ENCODE results near the gene RPL38. TPM values are rescaled to one million over a fixed set of nuclear protein-coding genes. Genes with fewer than 3 reads are reported as not detected.

RPL38 gene
- total and polyA plus RNA-seq, 2 of the 4 experiments (the other 2 are of a cell fraction), result 111 to 527 TPM

DNA sequence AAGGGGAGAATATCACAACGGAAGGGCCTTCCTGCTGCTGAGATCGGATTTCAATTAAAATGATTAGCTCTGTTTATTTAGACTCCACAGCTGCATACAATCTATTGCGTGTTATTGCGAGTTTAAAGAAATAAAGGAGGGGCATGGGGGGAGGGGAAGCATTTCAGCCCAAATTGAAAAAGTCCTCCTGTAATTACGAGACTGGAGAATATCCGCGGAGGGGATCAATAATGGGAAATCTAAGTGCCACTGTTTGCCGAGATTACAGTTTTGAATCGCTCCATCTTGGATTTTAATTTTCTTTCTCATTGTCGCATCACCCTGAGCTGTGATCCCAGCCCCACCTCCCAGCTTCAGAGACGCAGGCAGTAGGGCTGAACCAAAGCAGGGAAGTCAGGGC, 15.7 kb upstream of the RPL38 start:
- POLR2A ChIA-PET (ENCODE audit: unreplicated experiment), result interaction anchor here (0.6 kb wide), 1 partner anchor 24 kb away, joined by 3 read pairs; no protein-coding TSS in a partner anchor
- H2AK5ac ChIP-seq (ENCODE audit: low read depth, low read length), result no peak overlapping the region
- H3K23ac ChIP-seq (ENCODE audit: low read depth, low read length), result no peak overlapping the region
- TF ChIP-seq, protein P1, sequence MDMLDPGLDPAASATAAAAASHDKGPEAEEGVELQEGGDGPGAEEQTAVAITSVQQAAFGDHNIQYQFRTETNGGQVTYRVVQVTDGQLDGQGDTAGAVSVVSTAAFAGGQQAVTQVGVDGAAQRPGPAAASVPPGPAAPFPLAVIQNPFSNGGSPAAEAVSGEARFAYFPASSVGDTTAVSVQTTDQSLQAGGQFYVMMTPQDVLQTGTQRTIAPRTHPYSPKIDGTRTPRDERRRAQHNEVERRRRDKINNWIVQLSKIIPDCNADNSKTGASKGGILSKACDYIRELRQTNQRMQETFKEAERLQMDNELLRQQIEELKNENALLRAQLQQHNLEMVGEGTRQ (IDR thresholded peaks at IDR 0.05; ENCODE audit: low read depth, low read length), result no peak
- TF ChIP-seq CTCF (conservative IDR thresholded peaks at IDR 0.05; ENCODE audit: low read depth, low read length) (no peak), RAD21 (IDR thresholded peaks at IDR 0.05; ENCODE audit: low read length) (no peak), POLR2A (IDR thresholded peaks at IDR 0.05; ENCODE audit: low read depth, low read length) (no peak), CHD1 (IDR thresholded peaks at IDR 0.05; ENCODE audit: low read depth, low read length) (no peak), MXI1 (IDR thresholded peaks at IDR 0.05; ENCODE audit: borderline replicate concordance, low read depth, low read length) (no peak), ELK1 (IDR thresholded peaks at IDR 0.05; ENCODE audit: borderline replicate concordance, low read depth, low read length) (no peak), NFE2L2 (IDR thresholded peaks at IDR 0.05; ENCODE audit: low read depth, low read length) (no peak), MAZ (IDR thresholded peaks at IDR 0.05; ENCODE audit: borderline replicate concordance, low read depth, low read length) (no peak), CEBPB (IDR thresholded peaks at IDR 0.05; ENCODE audit: low read depth, low read length) (no peak), RFX5 (IDR thresholded peaks at IDR 0.05; ENCODE audit: low read depth, low read length) (no peak), SMC3 (IDR thresholded peaks at IDR 0.05; ENCODE audit: low read depth, low read length) (no peak), RCOR1 (IDR thresholded peaks at IDR 0.05; ENCODE audit: insufficient replicate concordance, low read length) (no peak), FOS (IDR thresholded peaks at IDR 0.05; ENCODE audit: low read depth, low read length) (no peak), MAFK (IDR thresholded peaks at IDR 0.05; ENCODE audit: low read depth, low read length) (no peak), BHLHE40 (IDR thresholded peaks at IDR 0.05; ENCODE audit: low read depth, low read length) (no peak)
- no peak overlapping the region for H3K18ac ChIP-seq (ENCODE audit: low read depth, low read length)
- no peaks in the 10 kb centered on the region for H3K9me3 ChIP-seq (ENCODE audit: control insufficient read depth, insufficient read depth, low read length)
- H3K36me3 ChIP-seq (ENCODE audit: control insufficient read depth, insufficient read depth, low read length), result no peaks in the 10 kb centered on the region
- CTCF ChIA-PET, result interaction anchor here (1.2 to 1.5 kb wide), 2 partner anchors 12 to 15 kb away, joined by 3 to 6 read pairs; partner anchors contain the start of gene RPL38
- no peak overlapping the region for H3K9ac ChIP-seq (ENCODE audit: low read depth, low read length)
- in situ Hi-C loops (cut with MboI; ENCODE audit: low sequenced_read_pairs), result loop anchor here (25.0 kb wide), 1 partner anchor 925 kb away; the partner anchor contains the start of gene CPSF4L
- no peak overlapping the region for H3K56ac ChIP-seq (ENCODE audit: extremely low read depth, insufficient read depth, low read length)
- H3K14ac ChIP-seq (replicated peaks; ENCODE audit: low read depth, low read length), result no peak overlapping the region
- H2BK15ac ChIP-seq (ENCODE audit: low read depth, low read length), result no peak overlapping the region
- H2BK5ac ChIP-seq (ENCODE audit: low read depth, low read length, poor library complexity, severe bottlenecking), result no peak overlapping the region
- H2BK120ac ChIP-seq (ENCODE audit: low read depth, low read length), result no peak overlapping the region
- no peak overlapping the region for H2AFZ ChIP-seq (replicated peaks; ENCODE audit: low read length, poor library complexity)
- 62% methylated on average over 5 of the region's 11 CpGs; no CpG with 5 or more reads in 1 of the 2 experiments for WGBS, 2 experiments (ENCODE audit: extremely low coverage in 2 of 2, insufficient read length in 1 of 2)
- DNase-seq, result no peak
- no peak overlapping the region for H3K4me3 ChIP-seq (ENCODE audit: insufficient read depth, low read depth, low read length)
- no peaks in the 10 kb centered on the region for H3K79me1 ChIP-seq (ENCODE audit: low read depth in 1 of 2, low read length in 2 of 2)
- H4K5ac ChIP-seq (ENCODE audit: low read depth, low read length), result no peak overlapping the region
- H4K8ac ChIP-seq (ENCODE audit: low read depth in 2 of 2, low read length in 2 of 2), result no peak overlapping the region
- no peaks in the 10 kb centered on the region for H4K20me1 ChIP-seq (ENCODE audit: insufficient read depth, low read length)
- H3K27ac ChIP-seq (ENCODE audit: insufficient read depth, low read length), result no peak overlapping the region
- no peaks in the 10 kb centered on the region for H3K4me1 ChIP-seq (ENCODE audit: control insufficient read depth, insufficient read depth, low read length)
- no peaks in the 10 kb centered on the region for H3K9me1 ChIP-seq (ENCODE audit: insufficient read depth, low read length)
- no TSS peak for BruUV-seq (replicated peaks)
- dilution Hi-C loops (cut with HindIII; ENCODE audit: low sequenced_read_pairs, unreplicated experiment), result no loop called here
- no peaks in the 10 kb centered on the region for H3K27me3 ChIP-seq (ENCODE audit: control insufficient read depth, insufficient read depth, low read length)
- no peak overlapping the region for H4K91ac ChIP-seq (ENCODE audit: insufficient read depth, low read depth, low read length)
- H3K4ac ChIP-seq (ENCODE audit: low read depth, low read length), result no peak overlapping the region
- ATAC-seq (ENCODE audit: low read depth), result no peak
- no peak overlapping the region for H2BK20ac ChIP-seq (ENCODE audit: low read depth, low read length)
- intact Hi-C loops (cut with micrococcal nuclease), result no loop called here
- no peak overlapping the region for H2AK9ac ChIP-seq (replicated peaks; ENCODE audit: low read depth, low read length, poor library complexity)
- no peak overlapping the region for H3K4me2 ChIP-seq (ENCODE audit: low read depth, low read length)
